Spinal cord (tissue), 10 donors: ENCODE measurements around the gene SUV39H1. TPM values are rescaled to one million over a fixed set of nuclear protein-coding genes. Genes with fewer than 3 reads are reported as not detected.
"Not testable (repeated sequence)": the region's sequence is repeated elsewhere in the genome, so short reads cannot be mapped to it uniquely, and the experiment has no call there.

ENCODE experiments used
- DNase-seq, 6 donors: peaks; one replicate each; pipeline versions ENCODE4 v3.0.0 to v3.0.0-alpha.2; 2013 to 2015; ENCODE audit warnings: low spot score in 6 of 6, low read depth in 4 of 6
- H3K27ac ChIP-seq: one replicate; pipeline ENCODE4 v1.5.1; 2013; ENCODE audit warnings: low read depth, low read length, control low read depth
- H3K27me3 ChIP-seq: one replicate; pipeline ENCODE4 v1.6.1; 2013; ENCODE audit warnings: low read length; ENCODE audit not compliant: control insufficient read depth, insufficient read depth
- H3K36me3 ChIP-seq: one replicate; pipeline ENCODE4 v1.6.1; 2013; ENCODE audit warnings: low read length; ENCODE audit not compliant: control insufficient read depth, insufficient read depth
- H3K4me1 ChIP-seq: one replicate; pipeline ENCODE4 v1.6.1; 2013; ENCODE audit warnings: low read length; ENCODE audit not compliant: control insufficient read depth, insufficient read depth
- H3K4me3 ChIP-seq: one replicate; pipeline ENCODE4 v1.5.1; 2013; ENCODE audit warnings: low read depth, low read length, control low read depth
- H3K9me3 ChIP-seq: one replicate; pipeline ENCODE4 v1.6.1; 2013; ENCODE audit warnings: low read length; ENCODE audit not compliant: control insufficient read depth, insufficient read depth
- WGBS: methylation state at CpG from one replicate; pipeline ENCODE4 v1.1.5; 2013; ENCODE audit warnings: missing lambda C conversion rate; ENCODE audit not compliant: insufficient coverage; 5-methylcytosine and 5-hydroxymethylcytosine counted together
- polyA plus RNA-seq, 2 donors: library from polyadenylated mRNA; unstranded; fragments of 120-200 nt; gene quantifications; one replicate each; pipeline ENCODE4 v1.2.1, GENCODE V29; 2013; ENCODE audit not compliant: insufficient read length in 2 of 2
- total RNA-seq, 2 donors: library from RNA; depleted of rRNA in 1 of 2; stranded (reverse); fragments of 120-200 nt in 1 of 2; fragments of >200 nt in 1 of 2; gene quantifications; one replicate each; pipeline versions ENCODE4 v1.2.3 to v1.2.4, GENCODE V29; 2013 to 2014
- donor health status: healthy.

Gene SUV39H1
- total and polyA plus RNA-seq, 4 donors, result 3.0 to 8.2 (median 5.9) TPM

- no peaks in the 10 kb centered on the region for H3K36me3 ChIP-seq
- H3K27me3 ChIP-seq, result no peaks in the 10 kb centered on the region
- DNase-seq, result no peak
- no peak overlapping the region for H3K27ac ChIP-seq
- no peak overlapping the region for H3K4me3 ChIP-seq
- no peaks in the 10 kb centered on the region for H3K4me1 ChIP-seq
- H3K9me3 ChIP-seq, result no peaks in the 10 kb centered on the region
- 81% methylated on average over 2 of the region's 4 CpGs for WGBS
Measured at GRCh38 chrX:48666649-48667048, 29.9 kb upstream of the SUV39H1 start.

- Histone ChIP-seq H3K4me3 (no peak overlapping the region), H3K27ac (no peak overlapping the region), H3K36me3 (no peaks in the 10 kb centered on the region), H3K9me3 (no peaks in the 10 kb centered on the region), H3K27me3 (no peaks in the 10 kb centered on the region), H3K4me1 (no peaks in the 10 kb centered on the region)
- DNase-seq, result no peak
- 100% methylated on average over 1 of the region's 4 CpGs for WGBS
Measured at GRCh38 chrX:48667509-48667908, 29.0 kb upstream of the SUV39H1 start.

- H3K9me3 ChIP-seq, H3K4me1 ChIP-seq, H3K36me3 ChIP-seq, DNase-seq, H3K4me3 ChIP-seq, H3K27ac ChIP-seq, H3K27me3 ChIP-seq: not testable (repeated sequence)
- WGBS, result 76% methylated on average over 9 of the region's 11 CpGs
Measured at GRCh38 chrX:48668187-48668586, 28.3 kb upstream of the SUV39H1 start.

GRCh38 chrX:48676106-48676892, 20.2 kb upstream of the SUV39H1 start:
- H3K4me3 ChIP-seq, result peak overlapping the region; percentile 61
- H3K9me3 ChIP-seq, result no peaks in the 10 kb centered on the region
- peak; percentile 38 to 96 (median 78) for DNase-seq
- no peaks in the 10 kb centered on the region for H3K27me3 ChIP-seq
- H3K36me3 ChIP-seq, result no peaks in the 10 kb centered on the region
- peaks cover 18% of the 10 kb centered on the region for H3K4me1 ChIP-seq
- peak overlapping the region; percentile 73 for H3K27ac ChIP-seq
- 30% methylated on average over 55 of the region's 67 CpGs for WGBS

- DNase-seq, result no peak
- Histone ChIP-seq H3K27ac (peak overlapping the region; percentile 73), H3K27me3 (no peaks in the 10 kb centered on the region), H3K36me3 (no peaks in the 10 kb centered on the region), H3K9me3 (no peaks in the 10 kb centered on the region), H3K4me1 (peaks cover 18% of the 10 kb centered on the region), H3K4me3 (peak overlapping the region; percentile 61)
- 34% methylated on average over 9 of the region's 9 CpGs for WGBS
Measured at GRCh38 chrX:48676893-48677270, 19.7 kb upstream of the SUV39H1 start.

- Histone ChIP-seq H3K27me3 (no peaks in the 10 kb centered on the region), H3K36me3 (no peaks in the 10 kb centered on the region), H3K27ac (peak overlapping the region; percentile 7), H3K4me3 (no peak overlapping the region), H3K4me1 (peaks cover 18% of the 10 kb centered on the region), H3K9me3 (no peaks in the 10 kb centered on the region)
- 38% methylated on average over 5 of the region's 10 CpGs for WGBS
- no peak for DNase-seq
Measured at GRCh38 chrX:48677516-48677915, 19.0 kb upstream of the SUV39H1 start.

- not testable (repeated sequence) for H3K27me3 ChIP-seq, H3K9me3 ChIP-seq, H3K4me3 ChIP-seq, H3K27ac ChIP-seq, H3K36me3 ChIP-seq
- peaks cover 15% of the 10 kb centered on the region for H3K4me1 ChIP-seq
- WGBS, result no CpG with 5 or more reads among the region's 2 CpGs
- DNase-seq, result peak in 2 of 6 donors; percentile 14 to 32
Measured at GRCh38 chrX:48680467-48680866, 16.1 kb upstream of the SUV39H1 start.

- H3K36me3 ChIP-seq, DNase-seq, H3K27me3 ChIP-seq, H3K9me3 ChIP-seq, H3K27ac ChIP-seq, H3K4me3 ChIP-seq: not testable (repeated sequence)
- no CpG with 5 or more reads among the region's 6 CpGs for WGBS
- H3K4me1 ChIP-seq, result peaks cover 11% of the 10 kb centered on the region
Measured at GRCh38 chrX:48680925-48681324, 15.6 kb upstream of the SUV39H1 start.

- WGBS, result 74% methylated on average over 10 of the region's 10 CpGs
- Histone ChIP-seq H3K4me3 (no peak overlapping the region), H3K27ac (no peak overlapping the region), H3K4me1 (peaks cover 11% of the 10 kb centered on the region), H3K27me3 (no peaks in the 10 kb centered on the region), H3K36me3 (no peaks in the 10 kb centered on the region), H3K9me3 (no peaks in the 10 kb centered on the region)
- DNase-seq, result no peak
Measured at GRCh38 chrX:48681539-48682183, 14.9 kb upstream of the SUV39H1 start.

GRCh38 chrX:48682795-48683194, 13.7 kb upstream of the SUV39H1 start:
- not testable (repeated sequence) for DNase-seq, H3K36me3 ChIP-seq, H3K9me3 ChIP-seq, H3K27ac ChIP-seq, H3K4me3 ChIP-seq, H3K4me1 ChIP-seq, H3K27me3 ChIP-seq
- 79% methylated on average over 10 of the region's 12 CpGs for WGBS
